Aortic smooth muscle cell (primary cell): ENCODE data around the gene NRG2. TPM values are rescaled to one million over a fixed set of nuclear protein-coding genes. Genes with fewer than 3 reads are reported as not detected.

Experiments
- total RNA-seq: library from RNA; depleted of rRNA; stranded (reverse); fragments of >200 nt; gene quantifications from 2 replicates; pipeline ENCODE4 v1.2.3, GENCODE V29; 2014

Gene NRG2
- total RNA-seq: 2.3 and 2.8 TPM in 2 replicates

DNA sequence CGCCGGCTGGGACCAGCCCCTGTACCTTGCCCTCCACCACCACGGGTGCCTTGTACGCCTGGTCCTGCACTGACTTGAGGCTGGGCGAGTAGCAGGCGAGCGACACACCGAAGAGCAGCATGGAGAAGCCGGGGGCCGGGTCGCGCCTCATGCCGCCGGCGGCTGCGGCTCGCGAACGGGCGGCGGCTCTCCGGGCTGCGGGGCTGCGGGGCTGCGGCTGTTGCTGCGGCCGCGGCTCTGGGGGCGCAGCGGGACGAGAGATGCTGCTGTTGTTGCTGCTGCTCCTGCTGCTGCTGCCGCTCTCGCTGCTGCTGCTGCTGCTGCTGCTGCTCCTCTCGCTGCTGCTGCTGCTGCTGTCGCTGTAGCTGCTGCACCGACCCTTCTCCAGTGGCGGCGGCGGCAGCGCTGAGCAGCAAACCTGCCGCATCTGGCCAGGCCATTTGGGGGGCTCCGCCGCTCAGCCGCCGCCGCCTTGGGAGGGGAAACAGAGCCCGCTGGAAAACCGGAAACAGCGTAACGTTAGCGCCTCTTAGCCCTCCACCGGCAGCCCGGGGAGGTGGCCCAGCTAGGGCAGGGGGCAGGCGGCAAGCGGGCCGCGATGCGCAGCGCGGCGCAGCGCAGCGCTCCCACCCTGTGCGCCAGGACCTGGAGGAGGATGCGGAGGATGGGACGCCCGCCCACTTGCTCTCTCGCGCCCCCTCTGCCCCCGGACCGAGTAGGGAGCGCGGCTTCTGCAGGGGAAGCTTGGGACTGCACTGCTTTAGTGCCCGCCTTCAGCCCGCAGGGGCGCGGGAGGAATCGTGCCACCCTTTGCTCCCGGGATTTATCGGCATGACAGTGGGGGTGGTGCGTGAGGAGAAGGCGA, at the start of gene NRG2:
TSS of gene NRG2 (minus strand) at position 657 of the 865 bp plus-strand sequence.

Other genes with a start within 250 kb of the NRG2 start
- gene PSD2, start 247.5 kb downstream of the NRG2 start, total RNA-seq: 0.12 and 0.13 TPM in 2 replicates
- gene PURA, start 70.8 kb upstream of the NRG2 start, total RNA-seq: 31.3 and 33.6 TPM in 2 replicates
- gene IGIP, start 82.6 kb upstream of the NRG2 start, total RNA-seq: 16.9 and 19.3 TPM in 2 replicates
- gene CYSTM1, start 131.9 kb upstream of the NRG2 start, total RNA-seq: 27.5 and 36.6 TPM in 2 replicates